Measurements from ENCODE around the gene NOS3.
"Not testable (repeated sequence)": the region's sequence is repeated elsewhere in the genome, so short reads cannot be mapped to it uniquely, and the experiment has no call there.

The NOS3 gene

DNA sequence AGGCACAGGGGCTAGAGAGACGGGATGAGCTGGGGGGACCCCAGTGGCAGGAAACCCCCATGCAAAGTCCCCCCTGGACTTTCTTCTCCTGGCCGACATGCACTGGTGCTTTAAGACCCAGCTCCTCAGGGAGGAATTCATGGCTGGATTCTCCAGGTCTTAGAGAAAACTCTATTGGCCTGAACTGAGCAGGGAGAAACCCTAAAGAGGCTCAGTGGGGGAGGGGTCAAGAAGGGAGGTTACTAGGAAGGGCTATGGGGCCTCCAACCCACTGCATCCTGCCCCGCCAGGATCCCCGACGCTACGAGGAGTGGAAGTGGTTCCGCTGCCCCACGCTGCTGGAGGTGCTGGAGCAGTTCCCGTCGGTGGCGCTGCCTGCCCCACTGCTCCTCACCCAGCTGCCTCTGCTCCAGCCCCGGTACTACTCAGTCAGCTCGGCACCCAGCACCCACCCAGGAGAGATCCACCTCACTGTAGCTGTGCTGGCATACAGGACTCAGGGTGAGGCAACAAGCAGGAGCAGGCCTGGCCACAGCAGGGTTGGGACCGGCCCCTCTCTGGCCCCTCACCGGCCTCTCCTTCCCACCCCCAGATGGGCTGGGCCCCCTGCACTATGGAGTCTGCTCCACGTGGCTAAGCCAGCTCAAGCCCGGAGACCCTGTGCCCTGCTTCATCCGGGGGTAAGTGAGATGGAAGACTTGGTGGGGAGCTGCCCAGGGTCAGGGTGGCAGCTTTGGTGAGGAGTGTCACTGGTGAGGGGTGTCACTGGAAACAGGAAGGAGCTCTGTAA lies 19.7 kb downstream of the NOS3 start:
- H3K4me3 ChIP-seq (ENCODE audit: low read length): peak overlapping the region; percentile 37
- H3K27me3 ChIP-seq (ENCODE audit: control insufficient read depth, insufficient read depth, low read length): peaks cover 11% of the 10 kb centered on the region
- H3K4me1 ChIP-seq (ENCODE audit: control insufficient read depth, low read depth, low read length): peaks cover 11% of the 10 kb centered on the region
- no peaks in the 10 kb centered on the region for H3K36me3 ChIP-seq (ENCODE audit: control insufficient read depth, low read depth, low read length)
- no peaks in the 10 kb centered on the region for H3K9me3 ChIP-seq (ENCODE audit: control insufficient read depth, low read depth, low read length)
- no peak overlapping the region for H3K27ac ChIP-seq (ENCODE audit: low read length)
- H3K9ac ChIP-seq (ENCODE audit: low read length): no peak overlapping the region

DNA sequence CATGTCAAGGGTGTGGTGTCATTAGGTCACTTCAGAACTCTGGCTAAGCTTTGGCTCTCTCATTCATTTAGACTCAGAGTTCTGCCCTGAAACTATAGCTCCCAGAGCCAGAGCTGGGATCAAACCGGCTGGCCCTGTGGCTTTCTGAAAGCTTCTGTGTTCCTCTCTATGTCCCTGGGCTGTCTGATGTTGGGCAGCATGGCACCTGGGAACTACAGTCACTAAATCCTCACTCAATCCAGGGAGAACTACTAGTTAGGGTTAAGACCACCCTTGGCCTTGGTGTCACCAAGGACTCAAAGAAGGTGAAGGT lies 20.2 kb downstream of the NOS3 start:
- Histone ChIP-seq H3K9ac (ENCODE audit: low read length) (no peak overlapping the region), H3K27me3 (ENCODE audit: control insufficient read depth, insufficient read depth, low read length) (peaks cover 11% of the 10 kb centered on the region), H3K9me3 (ENCODE audit: control insufficient read depth, low read depth, low read length) (no peaks in the 10 kb centered on the region), H3K4me3 (ENCODE audit: low read length) (no peak overlapping the region), H3K4me1 (ENCODE audit: control insufficient read depth, low read depth, low read length) (peaks cover 11% of the 10 kb centered on the region), H3K36me3 (ENCODE audit: control insufficient read depth, low read depth, low read length) (no peaks in the 10 kb centered on the region), H3K27ac (ENCODE audit: low read length) (no peak overlapping the region)

DNA sequence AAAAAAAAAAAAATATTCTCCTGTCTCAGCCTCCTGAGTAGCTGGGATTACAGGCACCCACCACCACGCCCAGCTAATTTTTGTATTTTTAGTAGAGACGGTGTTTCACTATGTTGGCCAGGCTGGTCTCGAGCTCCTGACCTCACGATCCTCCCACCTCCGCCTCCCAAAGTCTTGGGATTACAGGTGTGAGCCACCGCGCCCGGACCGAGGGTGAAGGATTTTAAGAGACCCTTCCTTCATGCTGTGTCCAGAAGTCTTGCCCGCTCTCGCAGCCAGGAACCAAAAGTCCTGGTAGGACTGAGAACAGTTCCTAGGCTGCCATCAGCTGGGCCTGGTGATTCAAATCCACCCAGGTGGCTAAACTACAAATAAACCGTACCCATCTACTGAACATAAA lies 20.8 kb downstream of the NOS3 start:
- not testable (repeated sequence) for H3K9me3 ChIP-seq (ENCODE audit: control insufficient read depth, low read depth, low read length); H3K4me3 ChIP-seq (ENCODE audit: low read length); H3K27ac ChIP-seq (ENCODE audit: low read length); H3K9ac ChIP-seq (ENCODE audit: low read length); H3K36me3 ChIP-seq (ENCODE audit: control insufficient read depth, low read depth, low read length)
- H3K27me3 ChIP-seq (ENCODE audit: control insufficient read depth, insufficient read depth, low read length): peaks cover 11% of the 10 kb centered on the region
- peaks cover 11% of the 10 kb centered on the region for H3K4me1 ChIP-seq (ENCODE audit: control insufficient read depth, low read depth, low read length)

DNA sequence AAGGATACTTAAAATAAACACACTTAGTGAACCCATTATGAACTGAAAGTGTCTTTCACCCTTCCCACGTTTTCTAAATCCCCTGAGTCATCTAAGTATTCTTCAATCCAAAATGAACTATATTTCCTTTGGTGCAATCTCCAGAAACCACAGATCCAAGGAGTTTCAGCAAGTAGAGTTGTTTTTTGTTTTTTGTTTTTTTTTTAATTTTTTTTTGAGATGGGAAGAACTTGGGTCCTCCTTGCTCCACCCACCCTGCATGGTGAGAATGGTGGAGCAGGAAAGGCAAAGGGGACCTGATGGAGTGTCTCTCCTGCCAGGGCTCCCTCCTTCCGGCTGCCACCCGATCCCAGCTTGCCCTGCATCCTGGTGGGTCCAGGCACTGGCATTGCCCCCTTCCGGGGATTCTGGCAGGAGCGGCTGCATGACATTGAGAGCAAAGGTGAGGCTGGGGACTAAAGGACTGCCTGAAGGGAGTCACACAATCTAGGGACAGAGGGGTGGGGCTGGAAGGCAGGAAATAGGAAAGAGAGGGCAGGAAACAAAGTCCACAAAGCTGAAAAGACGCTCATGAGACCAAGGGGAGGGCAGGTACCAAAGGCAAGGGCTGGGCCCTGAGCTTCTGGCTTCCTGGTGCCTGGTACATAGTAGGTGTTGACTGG lies 21.3 kb downstream of the NOS3 start:
- no peak overlapping the region for H3K9ac ChIP-seq (ENCODE audit: low read length)

DNA sequence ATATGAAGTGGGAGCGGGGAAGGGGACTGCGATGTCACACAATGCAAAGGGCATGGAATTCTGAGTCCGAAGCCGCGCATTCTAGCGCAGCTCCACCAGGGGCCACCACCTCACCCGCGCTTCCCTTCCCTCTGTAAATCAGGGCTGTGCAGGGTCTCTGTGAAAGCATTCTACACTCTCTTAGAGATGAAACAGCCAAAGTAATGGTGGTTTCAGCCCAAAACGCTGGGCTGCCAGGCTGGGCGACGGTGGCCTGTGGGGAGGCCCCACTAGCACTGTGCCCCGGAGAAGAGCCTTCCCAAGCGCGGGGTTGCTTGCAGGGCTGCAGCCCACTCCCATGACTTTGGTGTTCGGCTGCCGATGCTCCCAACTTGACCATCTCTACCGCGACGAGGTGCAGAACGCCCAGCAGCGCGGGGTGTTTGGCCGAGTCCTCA lies 22.1 kb downstream of the NOS3 start:
- Histone ChIP-seq H3K9me3 (ENCODE audit: control insufficient read depth, low read depth, low read length) (no peaks in the 10 kb centered on the region), H3K4me3 (ENCODE audit: low read length) (no peak overlapping the region), H3K4me1 (ENCODE audit: control insufficient read depth, low read depth, low read length) (peaks cover 12% of the 10 kb centered on the region), H3K36me3 (ENCODE audit: control insufficient read depth, low read depth, low read length) (no peaks in the 10 kb centered on the region), H3K27me3 (ENCODE audit: control insufficient read depth, insufficient read depth, low read length) (peaks cover 22% of the 10 kb centered on the region), H3K27ac (ENCODE audit: low read length) (no peak overlapping the region), H3K9ac (ENCODE audit: low read length) (peak overlapping the region; percentile 8)

More for the DNA sequence above, 21.3 kb downstream of the NOS3 start:
- Histone ChIP-seq H3K4me3 (ENCODE audit: low read length) (no peak overlapping the region), H3K27ac (ENCODE audit: low read length) (no peak overlapping the region), H3K27me3 (ENCODE audit: control insufficient read depth, insufficient read depth, low read length) (peaks cover 14% of the 10 kb centered on the region), H3K9me3 (ENCODE audit: control insufficient read depth, low read depth, low read length) (no peaks in the 10 kb centered on the region), H3K36me3 (ENCODE audit: control insufficient read depth, low read depth, low read length) (no peaks in the 10 kb centered on the region), H3K4me1 (ENCODE audit: control insufficient read depth, low read depth, low read length) (peaks cover 11% of the 10 kb centered on the region)

DNA sequence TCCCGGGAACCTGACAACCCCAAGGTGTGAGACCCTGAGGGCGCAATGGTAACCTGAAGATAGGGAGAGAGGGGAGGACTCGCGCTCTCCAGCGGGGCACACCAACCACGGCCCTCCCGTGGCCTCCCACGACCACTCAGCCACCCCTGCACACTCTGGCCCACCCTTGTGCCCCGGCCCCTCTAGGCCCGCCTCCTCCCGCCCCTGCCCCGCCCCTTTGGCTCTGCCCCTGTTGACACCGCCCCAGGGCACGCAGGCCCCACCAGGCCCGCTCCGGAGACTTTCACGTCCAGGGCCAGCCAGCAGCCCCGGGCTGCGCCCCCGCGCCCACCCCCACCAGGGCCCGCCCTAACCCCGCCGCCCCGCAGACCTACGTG lies 22.5 kb downstream of the NOS3 start:
- Histone ChIP-seq H3K9me3 (ENCODE audit: control insufficient read depth, low read depth, low read length) (no peaks in the 10 kb centered on the region), H3K36me3 (ENCODE audit: control insufficient read depth, low read depth, low read length) (no peaks in the 10 kb centered on the region), H3K27me3 (ENCODE audit: control insufficient read depth, insufficient read depth, low read length) (peaks cover 26% of the 10 kb centered on the region), H3K27ac (ENCODE audit: low read length) (no peak overlapping the region), H3K4me1 (ENCODE audit: control insufficient read depth, low read depth, low read length) (peaks cover 13% of the 10 kb centered on the region), H3K9ac (ENCODE audit: low read length) (peak overlapping the region; percentile 8), H3K4me3 (ENCODE audit: low read length) (no peak overlapping the region)

DNA sequence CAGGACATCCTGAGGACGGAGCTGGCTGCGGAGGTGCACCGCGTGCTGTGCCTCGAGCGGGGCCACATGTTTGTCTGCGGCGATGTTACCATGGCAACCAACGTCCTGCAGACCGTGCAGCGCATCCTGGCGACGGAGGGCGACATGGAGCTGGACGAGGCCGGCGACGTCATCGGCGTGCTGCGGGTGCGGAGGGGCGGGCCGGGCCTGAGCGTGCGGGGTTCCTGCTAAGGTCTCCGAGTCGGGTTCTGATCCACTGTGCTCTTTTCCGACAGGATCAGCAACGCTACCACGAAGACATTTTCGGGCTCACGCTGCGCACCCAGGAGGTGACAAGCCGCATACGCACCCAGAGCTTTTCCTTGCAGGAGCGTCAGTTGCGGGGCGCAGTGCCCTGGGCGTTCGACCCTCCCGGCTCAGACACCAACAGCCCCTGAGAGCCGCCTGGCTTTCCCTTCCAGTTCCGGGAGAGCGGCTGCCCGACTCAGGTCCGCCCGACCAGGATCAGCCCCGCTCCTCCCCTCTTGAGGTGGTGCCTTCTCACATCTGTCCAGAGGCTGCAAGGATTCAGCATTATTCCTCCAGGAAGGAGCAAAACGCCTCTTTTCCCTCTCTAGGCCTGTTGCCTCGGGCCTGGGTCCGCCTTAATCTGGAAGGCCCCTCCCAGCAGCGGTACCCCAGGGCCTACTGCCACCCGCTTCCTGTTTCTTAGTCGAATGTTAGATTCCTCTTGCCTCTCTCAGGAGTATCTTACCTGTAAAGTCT lies 23.1 kb downstream of the NOS3 start:
- H3K9ac ChIP-seq (ENCODE audit: low read length): peak overlapping the region; percentile 29
- peak overlapping the region; percentile 52 for H3K4me3 ChIP-seq (ENCODE audit: low read length)
- peaks cover 13% of the 10 kb centered on the region for H3K4me1 ChIP-seq (ENCODE audit: control insufficient read depth, low read depth, low read length)
- H3K27ac ChIP-seq (ENCODE audit: low read length): no peak overlapping the region
- H3K36me3 ChIP-seq (ENCODE audit: control insufficient read depth, low read depth, low read length): no peaks in the 10 kb centered on the region
- no peaks in the 10 kb centered on the region for H3K9me3 ChIP-seq (ENCODE audit: control insufficient read depth, low read depth, low read length)
- H3K27me3 ChIP-seq (ENCODE audit: control insufficient read depth, insufficient read depth, low read length): peaks cover 32% of the 10 kb centered on the region

DNA sequence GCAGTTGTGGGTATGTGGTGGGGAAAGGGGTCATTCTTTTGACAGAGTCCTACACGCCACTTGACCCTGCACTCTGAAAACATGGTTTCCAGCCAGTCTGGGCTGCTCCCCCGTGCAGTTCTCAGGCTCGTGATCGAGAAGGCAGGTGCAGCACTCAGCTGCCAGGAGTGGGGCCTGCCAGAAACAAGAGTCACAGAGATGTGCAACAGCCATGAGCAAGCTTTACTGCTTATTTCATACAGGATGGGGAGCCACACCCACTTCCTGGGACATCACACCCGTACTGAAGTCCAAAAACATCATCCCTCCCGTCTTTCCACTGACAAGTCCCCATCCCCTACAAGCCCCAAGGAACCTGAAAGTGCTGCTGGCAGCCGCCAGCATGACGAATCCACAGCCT lies 24.1 kb downstream of the NOS3 start:
- Histone ChIP-seq H3K4me1 (ENCODE audit: control insufficient read depth, low read depth, low read length) (peaks cover 18% of the 10 kb centered on the region), H3K27me3 (ENCODE audit: control insufficient read depth, insufficient read depth, low read length) (peaks cover 42% of the 10 kb centered on the region), H3K27ac (ENCODE audit: low read length) (no peak overlapping the region)

DNA sequence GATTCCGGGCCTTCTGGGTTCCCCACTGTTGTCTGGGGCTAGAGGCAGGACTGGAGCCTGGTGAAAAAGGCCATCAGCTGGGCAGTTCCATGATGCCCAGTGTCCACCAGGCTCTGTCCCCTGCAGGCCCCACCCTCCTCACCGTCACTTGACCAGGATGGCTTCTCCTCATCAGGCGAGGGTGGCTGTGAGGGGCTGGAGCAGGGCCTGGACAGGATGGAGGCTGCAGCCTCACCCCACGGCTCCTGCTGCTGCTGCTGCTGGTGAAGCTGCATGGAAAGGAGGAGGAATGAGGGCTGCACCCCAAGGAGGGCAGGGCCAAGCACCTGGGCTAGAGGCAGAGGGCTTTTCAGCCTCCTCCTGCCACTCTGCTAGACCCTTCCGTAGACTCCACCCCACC lies 25.1 kb downstream of the NOS3 start:
- Histone ChIP-seq H3K27me3 (ENCODE audit: control insufficient read depth, insufficient read depth, low read length) (peaks cover 52% of the 10 kb centered on the region), H3K36me3 (ENCODE audit: control insufficient read depth, low read depth, low read length) (no peaks in the 10 kb centered on the region), H3K4me3 (ENCODE audit: low read length) (no peak overlapping the region), H3K9ac (ENCODE audit: low read length) (no peak overlapping the region), H3K27ac (ENCODE audit: low read length) (no peak overlapping the region), H3K9me3 (ENCODE audit: control insufficient read depth, low read depth, low read length) (no peaks in the 10 kb centered on the region), H3K4me1 (ENCODE audit: control insufficient read depth, low read depth, low read length) (peaks cover 20% of the 10 kb centered on the region)

More for the DNA sequence above, 24.1 kb downstream of the NOS3 start:
- Histone ChIP-seq H3K4me3 (ENCODE audit: low read length) (no peak overlapping the region), H3K9ac (ENCODE audit: low read length) (no peak overlapping the region), H3K36me3 (ENCODE audit: control insufficient read depth, low read depth, low read length) (no peaks in the 10 kb centered on the region), H3K9me3 (ENCODE audit: control insufficient read depth, low read depth, low read length) (no peaks in the 10 kb centered on the region)

DNA sequence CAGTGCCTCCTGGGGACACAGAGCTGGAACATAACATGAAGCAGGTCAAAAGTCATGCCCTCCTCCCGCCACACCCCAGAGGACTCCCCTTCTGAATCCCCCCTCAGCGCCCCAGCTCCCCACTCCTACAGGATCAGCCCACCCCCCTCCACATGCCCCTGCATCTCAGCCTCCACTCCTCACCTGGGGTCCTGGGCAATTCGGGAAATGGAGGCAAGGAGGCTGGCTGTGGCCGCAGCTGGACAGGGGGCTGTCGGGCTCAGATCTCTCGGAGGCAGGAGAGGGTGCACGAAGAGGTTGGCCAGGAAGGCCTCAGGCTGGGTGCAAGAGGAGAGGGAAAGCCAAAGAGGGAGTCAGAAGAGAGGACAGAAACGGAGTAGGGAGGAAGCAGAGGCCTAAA lies 25.7 kb downstream of the NOS3 start:
- Histone ChIP-seq H3K9me3 (ENCODE audit: control insufficient read depth, low read depth, low read length) (no peaks in the 10 kb centered on the region), H3K4me1 (ENCODE audit: control insufficient read depth, low read depth, low read length) (peaks cover 21% of the 10 kb centered on the region), H3K4me3 (ENCODE audit: low read length) (no peak overlapping the region), H3K27me3 (ENCODE audit: control insufficient read depth, insufficient read depth, low read length) (peaks cover 54% of the 10 kb centered on the region), H3K9ac (ENCODE audit: low read length) (no peak overlapping the region), H3K36me3 (ENCODE audit: control insufficient read depth, low read depth, low read length) (no peaks in the 10 kb centered on the region), H3K27ac (ENCODE audit: low read length) (no peak overlapping the region)

DNA sequence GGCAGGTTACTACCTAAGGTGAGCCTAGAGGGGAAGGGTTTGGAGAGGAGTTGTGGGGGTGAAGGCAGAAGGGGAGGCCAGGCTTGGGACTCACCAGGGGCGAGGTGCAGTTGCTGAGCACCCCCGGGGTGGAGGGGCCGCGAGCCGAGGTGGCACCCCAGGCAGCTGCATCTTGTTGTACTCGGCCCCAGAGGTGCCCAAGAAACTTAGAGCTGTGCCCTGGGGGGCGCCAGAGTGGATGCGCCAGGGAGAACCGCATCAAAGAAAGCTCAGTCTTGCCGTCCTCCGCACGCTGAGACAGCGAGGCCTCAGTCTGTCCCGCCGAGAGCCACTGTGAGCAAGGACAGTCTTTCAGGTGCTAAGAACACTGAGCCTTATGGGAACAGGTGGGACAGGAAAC lies 26.1 kb downstream of the NOS3 start:
- Histone ChIP-seq H3K27ac (ENCODE audit: low read length) (no peak overlapping the region), H3K4me1 (ENCODE audit: control insufficient read depth, low read depth, low read length) (peaks cover 21% of the 10 kb centered on the region), H3K9ac (ENCODE audit: low read length) (no peak overlapping the region), H3K36me3 (ENCODE audit: control insufficient read depth, low read depth, low read length) (no peaks in the 10 kb centered on the region), H3K9me3 (ENCODE audit: control insufficient read depth, low read depth, low read length) (no peaks in the 10 kb centered on the region), H3K27me3 (ENCODE audit: control insufficient read depth, insufficient read depth, low read length) (peaks cover 54% of the 10 kb centered on the region), H3K4me3 (ENCODE audit: low read length) (no peak overlapping the region)

Data from iPS-18a (cell line).